Heart right ventricle (tissue), 16 donors: ENCODE measurements around the gene VMO1. TPM values are rescaled to one million over a fixed set of nuclear protein-coding genes. Genes with fewer than 3 reads are reported as not detected.

Source experiments
- ATAC-seq, 8 donors: fragments of 200-7000 bp; cut with Tn5 transposase; one replicate each; pipeline ENCODE4 v1.9.1; 2020; ENCODE audit warnings: mild to moderate bottlenecking in 8 of 8, moderate library complexity in 8 of 8, moderate number of reproducible peaks in 1 of 8
- DNase-seq, 2 donors: peaks; one replicate each; pipeline ENCODE4 v3.0.0-alpha.2; 2020
- H3K27ac ChIP-seq, 10 donors: fragments of 200-600 bp; sonication (generic) in 2 of 10; one replicate each; pipeline versions ENCODE4 v1.5.0 to v1.8.0; 2020 to 2022; ENCODE audit warnings: mild to moderate bottlenecking in 3 of 10
- H3K27me3 ChIP-seq, 7 donors: fragments of 200-600 bp; one replicate each; pipeline ENCODE4 v1.8.0; 2021 to 2022; ENCODE audit warnings: mild to moderate bottlenecking in 2 of 7
- H3K36me3 ChIP-seq, 9 donors: fragments of 200-600 bp; sonication (generic) in 1 of 9; one replicate each; pipeline versions ENCODE4 v1.5.0 to v1.8.0; 2020 to 2022; ENCODE audit warnings: mild to moderate bottlenecking in 2 of 9
- H3K4me1 ChIP-seq, 9 donors: fragments of 200-600 bp; sonication (generic) in 1 of 9; one replicate each; pipeline versions ENCODE4 v1.5.0 to v1.8.0; 2020 to 2022; ENCODE audit warnings: mild to moderate bottlenecking in 4 of 9
- H3K4me3 ChIP-seq, 10 donors: fragments of 200-600 bp; sonication (generic) in 2 of 10; one replicate each; pipeline versions ENCODE4 v1.5.0 to v1.8.0; 2020 to 2022; ENCODE audit warnings: mild to moderate bottlenecking in 7 of 10, moderate library complexity in 2 of 10
- H3K9me3 ChIP-seq, 11 donors: fragments of 200-600 bp in 10 of 11; sonication (generic) in 2 of 11; one replicate each; pipeline versions ENCODE4 v1.5.0 to v1.8.0; 2013 to 2022; ENCODE audit warnings: mild to moderate bottlenecking in 2 of 11, control low read depth in 1 of 11, moderate library complexity in 1 of 11
- WGBS, 2 donors: extraction: QIAGEN DNeasy Blood & Tissue Kit; methylation state at CpG; one replicate each; pipeline ENCODE4 v1.1.7; 2013; ENCODE audit warnings: inconsistent platforms in 1 of 2; 5-methylcytosine and 5-hydroxymethylcytosine counted together
- intact Hi-C, 10 donors: fragments of 100-400 bp; cut with DNase I; formaldehyde crosslinking; loops; one replicate each; pipeline versions ENCODE4 v1.11.1 to v1.14.2; 2022
- polyA plus RNA-seq, 2 donors: library from polyadenylated mRNA; stranded (reverse); fragments of 200-250 nt; gene quantifications; one replicate each; pipeline ENCODE4 v1.2.3, GENCODE V29; 2013
- total RNA-seq, 10 donors: library from RNA; stranded (reverse); fragmentation: NEBNext Ultra II Directional in 3 of 10; extraction: Animal tissue kit (Norgen Biotek cat#: 25700) in 3 of 10; gene quantifications; one replicate each; pipeline versions ENCODE4 v1.2.1 to v1.2.4, GENCODE V29; 2021 to 2023
- TF ChIP-seq, protein P1 (sequence below), 9 donors: fragments of 200-600 bp; sonication (generic) in 2 of 9; IDR thresholded peaks; one replicate each; pipeline versions ENCODE4 v1.5.0 to v1.8.0; 2021 to 2022; ENCODE audit warnings: antibody characterized with exemption in 9 of 9, mild to moderate bottlenecking in 5 of 9, moderate library complexity in 1 of 9
- donor health status: Arrhythmogenic right ventricular cardiomyopathy.
- donor health status: ischemic (EF 13 %, LVEDD 7.1; RV severe dilation, severe dysfunction).
- donor health status: healthy with polysubstance abuse.
- donor health status: DM: no; HTN: yes; CAD: no.
- donor health status: DM: no; HTN: no; CAD: no.
- donor health status: ischemic (EF 25% LVEDD 6.9; RV normal size, moderate dysfunction).
- donor health status: ischemic (EF 25% LVEDD 5.7; RV mildly dilated, moderate dysfunction).
- donor health status: healthy.
- donor health status: DM: yes; HTN: yes; CAD: no.
- donor health status: Ischemic cardiomyopathy.
- donor health status: ischemic (EF 35%, LVEDD 5.7; RV mildly dilated, moderate dysfunction).
- donor health status: nonischemic (EF 11% LVEDD 7.7; RV severe dilation, severe dysfunction).
- donor health status: DM: yes; HTN: yes; CAD: no.
- donor health status: PGD.
- donor health status: ischemic (EF 29% LVEDD 5.4; RV normal size, mild dysfunction).
- donor health status: nonischemic (EF 23%, LVEDD 6.1; RV moderate dilation, normal function).

VMO1 gene
- total and polyA plus RNA-seq, 12 donors = 0.38 to 2.1 (median 0.64) TPM; not detected in 2

DNA sequence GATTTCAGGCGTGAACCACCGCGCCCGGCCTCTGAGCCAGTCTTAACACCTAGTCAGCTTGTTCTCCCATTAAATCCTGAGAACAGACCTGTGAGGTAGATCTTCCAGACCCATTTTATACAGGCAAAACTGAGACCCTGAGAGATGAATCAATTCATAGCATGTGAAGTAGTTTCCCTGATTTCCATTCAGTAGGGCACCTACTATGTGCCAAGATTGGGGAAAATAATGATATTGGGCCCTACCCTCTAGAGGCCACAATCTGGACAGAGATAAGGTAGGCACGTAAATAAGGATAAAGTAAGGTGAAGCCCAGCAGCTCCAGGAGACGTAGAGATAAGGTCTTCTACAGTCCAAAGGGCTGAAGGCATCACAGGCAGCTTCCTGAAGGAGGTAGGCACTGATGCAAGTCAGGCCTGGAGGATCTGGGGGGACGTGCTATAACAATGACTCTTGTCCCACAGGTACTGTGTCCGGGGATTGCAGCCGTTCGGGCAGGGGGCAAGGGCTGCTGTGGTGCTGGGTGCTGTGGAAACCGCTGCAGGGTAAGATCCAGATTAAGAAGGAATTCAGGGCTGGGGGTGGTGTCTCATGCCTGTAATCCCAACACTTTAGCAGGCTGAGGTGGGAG, 5.7 kb downstream of the VMO1 start:
- peaks cover 0 to 82% (median 64%) of the 10 kb centered on the region in 7 donors for H3K27me3 ChIP-seq
- DNase-seq = no peak
- no peak overlapping the region for H3K4me3 ChIP-seq
- TF ChIP-seq, protein P1, sequence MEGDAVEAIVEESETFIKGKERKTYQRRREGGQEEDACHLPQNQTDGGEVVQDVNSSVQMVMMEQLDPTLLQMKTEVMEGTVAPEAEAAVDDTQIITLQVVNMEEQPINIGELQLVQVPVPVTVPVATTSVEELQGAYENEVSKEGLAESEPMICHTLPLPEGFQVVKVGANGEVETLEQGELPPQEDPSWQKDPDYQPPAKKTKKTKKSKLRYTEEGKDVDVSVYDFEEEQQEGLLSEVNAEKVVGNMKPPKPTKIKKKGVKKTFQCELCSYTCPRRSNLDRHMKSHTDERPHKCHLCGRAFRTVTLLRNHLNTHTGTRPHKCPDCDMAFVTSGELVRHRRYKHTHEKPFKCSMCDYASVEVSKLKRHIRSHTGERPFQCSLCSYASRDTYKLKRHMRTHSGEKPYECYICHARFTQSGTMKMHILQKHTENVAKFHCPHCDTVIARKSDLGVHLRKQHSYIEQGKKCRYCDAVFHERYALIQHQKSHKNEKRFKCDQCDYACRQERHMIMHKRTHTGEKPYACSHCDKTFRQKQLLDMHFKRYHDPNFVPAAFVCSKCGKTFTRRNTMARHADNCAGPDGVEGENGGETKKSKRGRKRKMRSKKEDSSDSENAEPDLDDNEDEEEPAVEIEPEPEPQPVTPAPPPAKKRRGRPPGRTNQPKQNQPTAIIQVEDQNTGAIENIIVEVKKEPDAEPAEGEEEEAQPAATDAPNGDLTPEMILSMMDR (IDR thresholded peaks at IDR 0.05) = no peak
- no peak overlapping the region for H3K27ac ChIP-seq
- peaks cover under 1 to 7% (median 5%) of the 10 kb centered on the region in 9 donors for H3K4me1 ChIP-seq
- no peak for ATAC-seq
- 73 to 75% methylated on average over 11 of the region's 11 CpGs for WGBS, 2 donors
- H3K9me3 ChIP-seq = no peaks in the 10 kb centered on the region
- no peaks in the 10 kb centered on the region for H3K36me3 ChIP-seq
- intact Hi-C loops = loop anchor here in 3 of 10 donors (5.0 to 10.0 kb wide), 2 partner anchors 38 to 46 kb away; partner anchors contain the start of genes CXCL16 (in 2 of the 3), MED11 (in 2 of the 3) and ZMYND15 (in 2 of the 3)

DNA sequence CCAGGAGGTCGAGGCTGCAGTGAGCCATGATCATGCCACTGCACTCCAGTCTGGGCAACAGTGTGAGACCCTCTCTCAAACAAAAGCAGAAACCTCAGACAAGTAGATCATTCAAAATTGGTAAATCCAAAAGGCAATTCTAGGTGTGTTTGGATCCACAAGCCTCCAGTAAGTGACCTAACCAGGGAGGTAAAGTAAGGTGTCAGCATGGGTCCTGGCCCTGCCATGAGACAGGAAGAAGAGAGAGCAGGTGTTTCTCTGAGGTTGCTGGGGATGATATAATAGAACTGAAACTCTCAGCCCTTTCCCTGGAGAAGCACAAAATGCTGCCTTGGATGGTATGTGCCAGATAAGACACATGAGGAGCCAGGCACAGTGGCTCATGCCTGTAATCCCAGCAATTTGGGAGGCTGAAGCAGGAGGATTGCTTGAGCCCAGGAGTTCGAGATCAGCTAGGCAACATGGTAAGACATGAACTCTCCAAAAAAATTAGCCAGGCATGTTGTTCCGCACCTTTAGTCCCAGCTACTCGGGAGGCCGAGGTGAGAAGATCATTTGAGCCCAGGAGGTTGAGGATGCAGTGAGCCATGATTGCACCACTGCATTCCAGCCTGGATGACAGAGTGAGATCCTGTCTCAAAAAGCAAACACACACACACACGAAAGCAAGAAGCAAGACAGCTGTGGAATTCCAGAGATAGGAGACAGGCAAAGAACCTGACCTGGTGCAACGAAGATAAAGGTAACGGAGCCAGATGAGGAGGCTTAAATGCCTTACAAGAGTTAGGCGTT, 8.0 kb downstream of the VMO1 start:
- no peak for ATAC-seq
- TF ChIP-seq, protein P1 (IDR thresholded peaks at IDR 0.05) = no peak
- Histone ChIP-seq H3K27me3 (peaks cover 0 to 59% (median 50%) of the 10 kb centered on the region in 7 donors), H3K4me3 (no peak overlapping the region), H3K27ac (no peak overlapping the region), H3K4me1 (no peaks in the 10 kb centered on the region), H3K36me3 (no peaks in the 10 kb centered on the region), H3K9me3 (no peaks in the 10 kb centered on the region)
- DNase-seq = no peak
- 60 to 64% methylated on average over 9 of the region's 9 CpGs for WGBS, 2 donors
- intact Hi-C loops = no loop called here

DNA sequence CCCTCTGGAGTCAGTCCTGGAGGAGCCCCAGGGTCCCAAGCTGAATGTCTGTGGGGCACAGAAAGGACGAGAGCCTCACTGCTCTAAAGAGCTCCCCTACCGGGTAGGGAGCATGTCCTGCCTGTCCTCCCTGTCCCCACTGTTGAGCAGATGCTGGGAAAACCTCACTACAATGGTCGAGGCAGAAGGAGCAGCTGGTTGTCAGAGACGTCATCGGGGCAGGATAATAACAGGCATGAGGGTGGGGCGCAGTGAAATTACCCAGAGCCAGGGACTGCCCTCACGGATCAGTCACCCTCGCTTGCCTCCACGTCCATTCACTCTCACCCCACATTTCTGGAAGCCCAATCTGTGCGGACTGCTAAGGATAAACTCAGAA, 13.9 kb downstream of the VMO1 start:
- Histone ChIP-seq H3K27me3 (peaks cover 0 to 24% (median 12%) of the 10 kb centered on the region in 7 donors), H3K9me3 (no peaks in the 10 kb centered on the region), H3K36me3 (no peaks in the 10 kb centered on the region), H3K4me3 (no peak overlapping the region), H3K4me1 (peaks cover 0 to 15% (median 0%) of the 10 kb centered on the region in 9 donors), H3K27ac (no peak overlapping the region)
- no peak for DNase-seq
- TF ChIP-seq, protein P1 (IDR thresholded peaks at IDR 0.05) = no peak
- no peak for ATAC-seq
- 62% methylated on average over 10 of the region's 10 CpGs for WGBS, 2 donors
- intact Hi-C loops = no loop called here

DNA sequence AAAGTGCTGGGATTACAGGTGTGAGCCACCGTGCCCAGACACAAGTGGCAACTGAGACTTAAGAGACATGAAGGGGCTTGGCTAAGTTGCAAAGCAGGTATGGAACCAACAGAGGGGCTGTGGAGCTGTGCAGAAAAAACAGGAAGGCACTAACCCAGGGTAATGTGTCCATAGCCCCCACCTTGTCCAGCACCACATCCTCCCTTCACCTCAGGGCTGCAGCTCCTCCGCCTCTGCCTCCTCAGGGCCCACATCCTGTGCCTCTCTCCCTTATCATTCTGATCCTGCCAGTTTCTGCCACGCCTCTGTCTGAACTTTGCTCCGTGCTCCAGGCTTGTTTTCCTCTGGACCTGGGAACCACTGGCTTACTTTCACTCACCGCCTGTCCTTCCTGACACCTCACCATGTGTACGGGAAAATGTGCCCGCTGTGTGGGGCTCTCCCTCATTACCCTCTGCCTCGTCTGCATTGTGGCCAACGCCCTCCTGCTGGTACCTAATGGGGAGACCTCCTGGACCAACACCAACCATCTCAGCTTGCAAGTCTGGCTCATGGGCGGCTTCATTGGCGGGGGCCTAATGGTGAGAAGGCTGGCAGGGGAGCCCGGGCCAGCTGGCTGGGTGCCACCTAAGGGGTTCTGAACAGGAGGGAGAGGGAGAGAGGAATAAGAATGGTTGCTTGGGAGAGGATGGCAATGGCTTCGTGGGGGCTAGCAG, 14.5 kb downstream of the VMO1 start, which contains the start of gene TM4SF5:
Gene TM4SF5, plus strand, starts transcription at position 368 of the 716 bp plus-strand sequence. Its CDS starts 37 bp downstream, at position 405.
- peak within 1 kb of the TSS in 1 of 10 donors; percentile 69 for H3K27ac ChIP-seq
- H3K27me3 ChIP-seq = peaks cover 0 to 22% (median 8%) of the 10 kb centered on the region in 7 donors
- intact Hi-C loops = no loop called here
- ATAC-seq = peak in 1 of 8 donors; percentile 22
- H3K36me3 ChIP-seq = no peaks in the 10 kb centered on the region
- WGBS, 2 donors = 64 to 67% methylated on average over 13 of the region's 13 CpGs
- no peak within 1 kb of the TSS for H3K4me3 ChIP-seq
- no peaks in the 10 kb centered on the region for H3K9me3 ChIP-seq
- H3K4me1 ChIP-seq = peaks cover 0 to 21% (median 0%) of the 10 kb centered on the region in 9 donors
- TF ChIP-seq, protein P1 (IDR thresholded peaks at IDR 0.05) = no peak
- no peak for DNase-seq
